ENCODE measurements around the gene TBC1D32. TPM values are rescaled to one million over a fixed set of nuclear protein-coding genes. Genes with fewer than 3 reads are reported as not detected.
"Not testable (repeated sequence)": the region's sequence is repeated elsewhere in the genome, so short reads cannot be mapped to it uniquely, and the experiment has no call there.

Gene TBC1D32
- total RNA-seq, 1 donor from 2014 or later = 8.9 TPM

DNA sequence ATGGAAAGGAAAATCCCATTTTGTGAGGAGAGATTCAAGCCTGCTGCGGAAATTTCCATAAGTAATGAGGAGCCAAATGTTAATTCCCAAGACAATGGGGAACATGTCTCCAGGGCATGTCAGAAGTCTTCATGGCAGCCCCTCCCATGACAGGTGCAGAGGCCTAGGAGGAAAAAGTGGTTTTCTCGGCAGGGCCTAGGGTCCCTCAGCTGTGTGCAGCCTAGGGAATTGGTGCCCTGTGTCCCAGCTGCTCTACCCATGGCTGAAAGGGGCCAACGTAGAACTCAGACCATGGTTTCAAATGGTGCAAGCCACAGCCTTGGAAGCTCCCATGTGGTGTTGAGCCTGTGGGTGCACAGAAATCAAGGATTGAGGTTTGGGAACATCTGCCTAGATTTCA, 269.9 kb downstream of the TBC1D32 start:
- Histone ChIP-seq H3K9me3 (ENCODE audit: insufficient read depth, low read depth, low read length) (peaks cover 3% of the 10 kb centered on the region), H3K9ac (ENCODE audit: low read length) (no peak overlapping the region), H3K4me3 (ENCODE audit: insufficient read depth, low read depth, low read length) (no peak overlapping the region), H3K36me3 (ENCODE audit: insufficient read depth, low read length) (no peaks in the 10 kb centered on the region), H4K20me1 (ENCODE audit: insufficient read depth, low read length) (no peaks in the 10 kb centered on the region), H3K27me3 (ENCODE audit: insufficient read depth, low read length) (no peaks in the 10 kb centered on the region), H3K4me2 (ENCODE audit: low read length) (no peak overlapping the region), H2AFZ (ENCODE audit: low read depth, low read length) (no peak overlapping the region), H3K27ac (ENCODE audit: low read depth, low read length) (no peak overlapping the region), H3K4me1 (ENCODE audit: insufficient read depth, low read length) (no peaks in the 10 kb centered on the region), H3K79me2 (ENCODE audit: insufficient read depth, low read length) (no peaks in the 10 kb centered on the region)
- TF ChIP-seq EZH2 (IDR thresholded peaks at IDR 0.05; ENCODE audit: insufficient read depth, low read length) = no peak
- TF ChIP-seq CTCF (IDR thresholded peaks at IDR 0.05; ENCODE audit: insufficient read depth, low read depth, low read length) = no peak
- no peak for DNase-seq (ENCODE audit: low read depth)
- no peak for FAIRE-seq
- Mint-ChIP-seq H3K36me3 (ENCODE audit: low read depth, unreplicated experiment) (peaks cover 11% of the 10 kb centered on the region), H3K4me1 (ENCODE audit: low read depth, unreplicated experiment) (no peaks in the 10 kb centered on the region), H3K9me3 (ENCODE audit: unreplicated experiment) (peaks cover 14% of the 10 kb centered on the region), H3K27ac (ENCODE audit: unreplicated experiment) (no peak overlapping the region), H3K27me3 (ENCODE audit: low read depth, unreplicated experiment) (no peaks in the 10 kb centered on the region), H3K4me3 (ENCODE audit: unreplicated experiment) (no peak overlapping the region)

DNA sequence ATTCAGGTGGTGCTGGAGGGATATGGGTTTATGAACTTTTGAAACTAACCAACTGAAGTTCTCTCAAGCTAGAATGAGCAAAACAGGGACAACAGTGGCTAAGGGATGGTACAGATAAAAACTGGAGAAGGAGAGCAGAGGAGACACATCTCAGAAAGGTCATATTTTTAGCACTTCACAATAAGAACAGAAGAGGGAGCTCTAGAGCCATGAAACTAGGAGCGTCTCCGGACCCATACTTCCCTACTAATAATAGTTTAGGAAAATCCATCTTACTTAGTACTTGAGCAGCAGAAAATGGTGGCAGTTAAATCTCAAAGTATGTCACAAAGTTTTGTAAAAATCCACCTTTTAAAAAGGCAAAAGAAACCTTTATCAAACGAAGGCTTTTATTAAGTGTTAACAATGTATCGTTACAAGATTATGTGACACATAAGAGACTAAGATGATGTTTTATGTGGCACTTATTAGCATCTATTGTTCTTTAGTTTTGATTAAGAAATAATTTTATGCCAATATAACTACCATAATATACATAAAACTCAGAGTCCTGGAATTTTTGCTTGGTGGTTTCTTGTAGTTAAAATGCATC, 278.6 kb downstream of the TBC1D32 start:
- no peaks in the 10 kb centered on the region for H3K36me3 Mint-ChIP-seq (ENCODE audit: low read depth, unreplicated experiment)
- no peaks in the 10 kb centered on the region for H3K27me3 Mint-ChIP-seq (ENCODE audit: low read depth, unreplicated experiment)
- Histone ChIP-seq H3K36me3 (ENCODE audit: insufficient read depth, low read length) (no peaks in the 10 kb centered on the region), H3K27me3 (ENCODE audit: insufficient read depth, low read length) (no peaks in the 10 kb centered on the region), H2AFZ (ENCODE audit: low read depth, low read length) (no peak overlapping the region), H3K79me2 (ENCODE audit: insufficient read depth, low read length) (no peaks in the 10 kb centered on the region), H3K4me2 (ENCODE audit: low read length) (no peak overlapping the region), H3K27ac (ENCODE audit: low read depth, low read length) (no peak overlapping the region), H3K4me3 (ENCODE audit: insufficient read depth, low read depth, low read length) (no peak overlapping the region), H3K4me1 (ENCODE audit: insufficient read depth, low read length) (no peaks in the 10 kb centered on the region), H3K9me3 (ENCODE audit: insufficient read depth, low read depth, low read length) (no peaks in the 10 kb centered on the region), H4K20me1 (ENCODE audit: insufficient read depth, low read length) (no peaks in the 10 kb centered on the region), H3K9ac (ENCODE audit: low read length) (no peak overlapping the region)
- no peak overlapping the region for H3K27ac Mint-ChIP-seq (ENCODE audit: unreplicated experiment)
- no peaks in the 10 kb centered on the region for H3K9me3 Mint-ChIP-seq (ENCODE audit: unreplicated experiment)
- DNase-seq (ENCODE audit: low read depth) (peak; percentile 10), FAIRE-seq (peak; percentile 64)
- H3K4me3 Mint-ChIP-seq (ENCODE audit: unreplicated experiment) = no peak overlapping the region
- H3K4me1 Mint-ChIP-seq (ENCODE audit: low read depth, unreplicated experiment) = no peaks in the 10 kb centered on the region
- peak; percentile 72 for TF ChIP-seq CTCF (IDR thresholded peaks at IDR 0.05; ENCODE audit: insufficient read depth, low read depth, low read length)
- no peak for TF ChIP-seq EZH2 (IDR thresholded peaks at IDR 0.05; ENCODE audit: insufficient read depth, low read length)

- H3K27me3 ChIP-seq (ENCODE audit: insufficient read depth, low read length); H3K79me2 ChIP-seq (ENCODE audit: insufficient read depth, low read length); H3K9me3 Mint-ChIP-seq (ENCODE audit: unreplicated experiment); DNase-seq (ENCODE audit: low read depth); H3K27ac Mint-ChIP-seq (ENCODE audit: unreplicated experiment); H3K27me3 Mint-ChIP-seq (ENCODE audit: low read depth, unreplicated experiment); H4K20me1 ChIP-seq (ENCODE audit: insufficient read depth, low read length); H3K4me3 ChIP-seq (ENCODE audit: insufficient read depth, low read depth, low read length); H3K4me3 Mint-ChIP-seq (ENCODE audit: unreplicated experiment); H3K4me1 Mint-ChIP-seq (ENCODE audit: low read depth, unreplicated experiment); H3K36me3 Mint-ChIP-seq (ENCODE audit: low read depth, unreplicated experiment); H3K9me3 ChIP-seq (ENCODE audit: insufficient read depth, low read depth, low read length); H3K36me3 ChIP-seq (ENCODE audit: insufficient read depth, low read length); FAIRE-seq; H3K4me1 ChIP-seq (ENCODE audit: insufficient read depth, low read length); H2AFZ ChIP-seq (ENCODE audit: low read depth, low read length); H3K27ac ChIP-seq (ENCODE audit: low read depth, low read length); H3K4me2 ChIP-seq (ENCODE audit: low read length); H3K9ac ChIP-seq (ENCODE audit: low read length): not testable (repeated sequence)
These were observed 285.7 kb downstream of the TBC1D32 start for GRCh38 chr6:121048593-121048992.

DNA sequence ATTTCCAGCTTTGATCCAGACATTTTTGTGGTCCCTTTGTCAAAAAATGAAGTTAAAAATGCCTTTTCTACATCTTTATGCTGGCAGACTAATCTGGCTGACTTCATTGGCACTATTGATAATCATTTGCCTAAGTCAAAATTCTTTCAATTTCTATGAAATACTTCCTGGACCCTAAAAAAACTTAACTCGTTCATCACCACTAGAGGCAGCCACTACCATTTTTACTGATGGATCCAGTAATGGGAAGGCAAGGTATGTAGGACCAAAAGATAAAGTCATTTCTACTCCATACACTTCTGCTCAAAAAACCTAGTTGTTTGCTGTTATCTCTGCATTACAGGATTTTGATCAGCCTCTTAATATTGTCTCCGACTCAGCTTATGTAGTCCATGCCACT, 289.4 kb downstream of the TBC1D32 start:
- H3K27ac Mint-ChIP-seq (ENCODE audit: unreplicated experiment); H3K9me3 ChIP-seq (ENCODE audit: insufficient read depth, low read depth, low read length); H3K27me3 ChIP-seq (ENCODE audit: insufficient read depth, low read length); H2AFZ ChIP-seq (ENCODE audit: low read depth, low read length); H3K4me2 ChIP-seq (ENCODE audit: low read length); H3K4me3 Mint-ChIP-seq (ENCODE audit: unreplicated experiment); H3K79me2 ChIP-seq (ENCODE audit: insufficient read depth, low read length); H3K4me1 Mint-ChIP-seq (ENCODE audit: low read depth, unreplicated experiment); H3K9me3 Mint-ChIP-seq (ENCODE audit: unreplicated experiment); H4K20me1 ChIP-seq (ENCODE audit: insufficient read depth, low read length); H3K4me1 ChIP-seq (ENCODE audit: insufficient read depth, low read length); DNase-seq (ENCODE audit: low read depth); H3K27me3 Mint-ChIP-seq (ENCODE audit: low read depth, unreplicated experiment); H3K4me3 ChIP-seq (ENCODE audit: insufficient read depth, low read depth, low read length); H3K9ac ChIP-seq (ENCODE audit: low read length); FAIRE-seq; H3K36me3 ChIP-seq (ENCODE audit: insufficient read depth, low read length); H3K36me3 Mint-ChIP-seq (ENCODE audit: low read depth, unreplicated experiment); H3K27ac ChIP-seq (ENCODE audit: low read depth, low read length): not testable (repeated sequence)

GRCh38 chr6:121043706-121044105, 290.6 kb downstream of the TBC1D32 start:
- not testable (repeated sequence) for FAIRE-seq; H3K27me3 Mint-ChIP-seq (ENCODE audit: low read depth, unreplicated experiment)

More at GRCh38 chr6:121043706-121044105, 290.6 kb downstream of the TBC1D32 start:
- not testable (repeated sequence) for H3K4me1 ChIP-seq (ENCODE audit: insufficient read depth, low read length); H3K9me3 ChIP-seq (ENCODE audit: insufficient read depth, low read depth, low read length); H3K27ac ChIP-seq (ENCODE audit: low read depth, low read length); H3K36me3 Mint-ChIP-seq (ENCODE audit: low read depth, unreplicated experiment); H3K4me3 ChIP-seq (ENCODE audit: insufficient read depth, low read depth, low read length); H3K36me3 ChIP-seq (ENCODE audit: insufficient read depth, low read length); H3K27ac Mint-ChIP-seq (ENCODE audit: unreplicated experiment); H3K9ac ChIP-seq (ENCODE audit: low read length); H3K27me3 ChIP-seq (ENCODE audit: insufficient read depth, low read length); H3K79me2 ChIP-seq (ENCODE audit: insufficient read depth, low read length); H3K9me3 Mint-ChIP-seq (ENCODE audit: unreplicated experiment); H3K4me2 ChIP-seq (ENCODE audit: low read length); H3K4me3 Mint-ChIP-seq (ENCODE audit: unreplicated experiment); H4K20me1 ChIP-seq (ENCODE audit: insufficient read depth, low read length); DNase-seq (ENCODE audit: low read depth); H3K4me1 Mint-ChIP-seq (ENCODE audit: low read depth, unreplicated experiment); H2AFZ ChIP-seq (ENCODE audit: low read depth, low read length)

All from astrocyte (in vitro differentiated cells and primary cell).